Upper lobe of left lung (tissue), 6 donors: Measurements from ENCODE around the gene RASD1. TPM values are rescaled to one million over a fixed set of nuclear protein-coding genes. Genes with fewer than 3 reads are reported as not detected.
"Not testable (repeated sequence)": the region's sequence is repeated elsewhere in the genome, so short reads cannot be mapped to it uniquely, and the experiment has no call there.

ENCODE experiments used
- ATAC-seq, 2 donors: fragments of 200-7000 bp; cut with Tn5 transposase; one replicate each; pipeline ENCODE4 v1.9.1; 2022; ENCODE audit warnings: mild to moderate bottlenecking in 2 of 2, moderate library complexity in 2 of 2; ENCODE audit not compliant: low FRiP score in 2 of 2
- DNase-seq, 2 donors: peaks; one replicate each; pipeline ENCODE4 v3.0.0-alpha.2; 2019 to 2020
- H3K27ac ChIP-seq, 4 donors: fragments of 200-600 bp; sonication (generic); one replicate each; pipeline ENCODE4 v1.5.1; 2016 to 2019
- H3K27me3 ChIP-seq, 4 donors: fragments of 200-600 bp; sonication (generic); one replicate each; pipeline ENCODE4 v1.5.1; 2017 to 2019
- H3K36me3 ChIP-seq, 4 donors: fragments of 200-600 bp; sonication (generic); one replicate each; pipeline ENCODE4 v1.5.1; 2016 to 2019
- H3K4me1 ChIP-seq, 4 donors: fragments of 200-600 bp; sonication (generic); one replicate each; pipeline ENCODE4 v1.5.1; 2018 to 2019
- H3K4me3 ChIP-seq, 4 donors: fragments of 200-600 bp; sonication (generic); one replicate each; pipeline ENCODE4 v1.5.1; 2017 to 2019; ENCODE audit warnings: mild to moderate bottlenecking in 2 of 4, moderate library complexity in 1 of 4
- H3K9me3 ChIP-seq, 4 donors: fragments of 200-600 bp; sonication (generic); one replicate each; pipeline ENCODE4 v1.5.1; 2018 to 2019
- CTCF ChIP-seq, 6 experiments: fragments of 450-650 bp in 4 of 6; fragments of 200-600 bp in 2 of 6; sonication (generic) in 2 of 6; IDR thresholded peaks; one replicate each; pipeline ENCODE4 v1.5.1; 2016 to 2019; ENCODE audit warnings: antibody characterized with exemption in 6 of 6
- EP300 ChIP-seq, 4 donors: sonication (generic); formaldehyde crosslinking; IDR thresholded peaks; one replicate each; pipeline ENCODE4 v1.5.1; 2017; ENCODE audit warnings: antibody characterized with exemption in 4 of 4, control low read depth in 2 of 4
- POLR2A ChIP-seq, 4 donors: fragments of 450-650 bp; IDR thresholded peaks; one replicate each; pipeline ENCODE4 v1.5.1; 2016 to 2017; ENCODE audit warnings: antibody characterized with exemption in 4 of 4, mild to moderate bottlenecking in 2 of 4
- POLR2AphosphoS5 ChIP-seq, 2 donors: sonication (generic); formaldehyde crosslinking; IDR thresholded peaks; one replicate each; pipeline ENCODE4 v1.5.1; 2017; ENCODE audit warnings: antibody characterized with exemption in 2 of 2
- WGBS, 2 donors: methylation state at CpG; one replicate each; pipeline ENCODE4 v1.1.5; 2017 to 2018; 5-methylcytosine and 5-hydroxymethylcytosine counted together
- total RNA-seq, 6 donors: library from RNA; depleted of rRNA in 4 of 6; stranded (reverse); fragments of >200 nt in 4 of 6; gene quantifications; one replicate each; pipeline versions ENCODE4 v1.1.0 to v1.2.1, GENCODE V29; 2016 to 2021
- donor health status: DM: no; HTN: no; CAD: no; lungs with moderate emphysema.
- donor health status: DM: no; HTN: yes; CAD: no; lungs with severe emphysema.

RASD1 gene
- total RNA-seq, 6 donors from 2014 or later, result 28.5 to 68.1 (median 36.5) TPM

GRCh38 chr17:17455173-17455572, 41.0 kb downstream of the RASD1 start:
- H3K9me3 ChIP-seq, result no peaks in the 10 kb centered on the region
- no peak overlapping the region for H3K27ac ChIP-seq
- H3K27me3 ChIP-seq, result no peaks in the 10 kb centered on the region
- no peaks in the 10 kb centered on the region for H3K4me1 ChIP-seq
- H3K4me3 ChIP-seq, result no peak overlapping the region
- ATAC-seq (no peak), DNase-seq (peak in 1 of 2 donors; percentile 18)
- no peaks in the 10 kb centered on the region for H3K36me3 ChIP-seq
- 78 to 91% methylated on average over 4 of the region's 4 CpGs for WGBS, 2 donors
- TF ChIP-seq POLR2A (IDR thresholded peaks at IDR 0.05), result no peak
- no peak for TF ChIP-seq POLR2AphosphoS5 (IDR thresholded peaks at IDR 0.05)

GRCh38 chr17:17454700-17455099, 41.5 kb downstream of the RASD1 start:
- H3K27me3 ChIP-seq, ATAC-seq: not testable (repeated sequence)

GRCh38 chr17:17454276-17454675, 41.9 kb downstream of the RASD1 start:
- 53 to 73% methylated on average over 1 of the region's 1 CpG for WGBS, 2 donors
- DNase-seq (peak in 1 of 2 donors; percentile 29), ATAC-seq (no peak)
- H3K4me3 ChIP-seq, result no peak overlapping the region
- H3K36me3 ChIP-seq, result no peaks in the 10 kb centered on the region
- no peaks in the 10 kb centered on the region for H3K9me3 ChIP-seq
- TF ChIP-seq POLR2A (IDR thresholded peaks at IDR 0.05), result no peak
- TF ChIP-seq POLR2AphosphoS5 (IDR thresholded peaks at IDR 0.05), result no peak
- no peak for TF ChIP-seq CTCF (IDR thresholded peaks at IDR 0.05)
- no peak for TF ChIP-seq EP300 (IDR thresholded peaks at IDR 0.05)
- no peak overlapping the region for H3K27ac ChIP-seq
- H3K27me3 ChIP-seq, result no peaks in the 10 kb centered on the region
- no peaks in the 10 kb centered on the region for H3K4me1 ChIP-seq

More at GRCh38 chr17:17454700-17455099, 41.5 kb downstream of the RASD1 start:
- not testable (repeated sequence) for H3K4me1 ChIP-seq, H3K36me3 ChIP-seq, H3K4me3 ChIP-seq, H3K27ac ChIP-seq, H3K9me3 ChIP-seq
- peak in 1 of 2 donors; percentile 48 for DNase-seq
- 56% methylated on average over 1 of the region's 1 CpG; no CpG with 5 or more reads in 1 of the 2 donors for WGBS, 2 donors

- ATAC-seq, result no peak
Measured at GRCh38 chr17:17453088-17453487, 43.1 kb downstream of the RASD1 start.

GRCh38 chr17:17448723-17449122, 47.5 kb downstream of the RASD1 start:
- H3K4me1 ChIP-seq, result peaks cover 5 to 21% (median 11%) of the 10 kb centered on the region in 4 donors
- DNase-seq, result no peak
- ATAC-seq, result no peak
- H3K27ac ChIP-seq, result no peak overlapping the region
- 93% methylated on average over 4 of the region's 4 CpGs; no CpG with 5 or more reads in 1 of the 2 donors for WGBS, 2 donors
- H3K4me3 ChIP-seq, result no peak overlapping the region
- no peaks in the 10 kb centered on the region for H3K27me3 ChIP-seq
- no peaks in the 10 kb centered on the region for H3K9me3 ChIP-seq
- no peaks in the 10 kb centered on the region for H3K36me3 ChIP-seq
- TF ChIP-seq POLR2AphosphoS5 (IDR thresholded peaks at IDR 0.05) (no peak), EP300 (IDR thresholded peaks at IDR 0.05) (no peak), CTCF (IDR thresholded peaks at IDR 0.05) (no peak), POLR2A (IDR thresholded peaks at IDR 0.05) (no peak)

More at GRCh38 chr17:17453088-17453487, 43.1 kb downstream of the RASD1 start:
- H3K9me3 ChIP-seq, result no peaks in the 10 kb centered on the region
- no peak overlapping the region for H3K4me3 ChIP-seq
- H3K36me3 ChIP-seq, result no peaks in the 10 kb centered on the region
- H3K27me3 ChIP-seq, result no peaks in the 10 kb centered on the region
- no peak overlapping the region for H3K27ac ChIP-seq
- peaks cover 0 to under 1% (median 0%) of the 10 kb centered on the region in 4 donors for H3K4me1 ChIP-seq
- no peak for TF ChIP-seq POLR2AphosphoS5 (IDR thresholded peaks at IDR 0.05)
- TF ChIP-seq CTCF (IDR thresholded peaks at IDR 0.05), result no peak
- TF ChIP-seq EP300 (IDR thresholded peaks at IDR 0.05), result no peak
- TF ChIP-seq POLR2A (IDR thresholded peaks at IDR 0.05), result no peak
- no peak for DNase-seq
- 78 to 80% methylated on average over 9 of the region's 9 CpGs for WGBS, 2 donors

GRCh38 chr17:17448076-17448475, 48.1 kb downstream of the RASD1 start:
- no peak overlapping the region for H3K4me3 ChIP-seq
- H3K9me3 ChIP-seq, result no peaks in the 10 kb centered on the region
- DNase-seq, result no peak
- no peak overlapping the region for H3K27ac ChIP-seq
- ATAC-seq, result no peak
- H3K27me3 ChIP-seq, result no peaks in the 10 kb centered on the region
- H3K36me3 ChIP-seq, result no peaks in the 10 kb centered on the region
- WGBS, 2 donors, result 45 to 49% methylated on average over 5 of the region's 5 CpGs
- H3K4me1 ChIP-seq, result peaks cover 5 to 21% (median 12%) of the 10 kb centered on the region in 4 donors
- no peak for TF ChIP-seq POLR2A (IDR thresholded peaks at IDR 0.05)
- TF ChIP-seq CTCF (IDR thresholded peaks at IDR 0.05), result no peak
- TF ChIP-seq POLR2AphosphoS5 (IDR thresholded peaks at IDR 0.05), result no peak
- TF ChIP-seq EP300 (IDR thresholded peaks at IDR 0.05), result no peak
